ENCODE data around the gene ACSM5.

DNA sequence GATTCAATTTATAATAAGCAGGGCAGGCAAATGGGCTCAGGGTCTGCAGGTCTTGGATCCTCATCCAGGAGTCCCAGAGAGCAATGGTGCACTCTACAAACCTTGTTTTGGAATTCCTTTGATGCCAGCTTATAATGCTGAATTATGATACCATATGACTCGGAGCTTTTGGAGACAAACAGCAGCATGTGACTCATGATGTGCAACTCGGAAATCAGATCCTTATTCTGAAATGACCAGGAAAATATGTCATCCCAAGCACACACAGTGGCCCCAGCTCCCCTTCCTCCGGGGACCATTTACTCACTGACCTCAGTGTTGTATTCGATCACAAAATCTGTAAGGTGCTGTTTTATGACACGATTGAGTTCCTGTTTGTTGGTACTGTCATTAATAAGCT is 36.6 kb upstream of the ACSM5 start:
- no peak for TF ChIP-seq POLR2A (IDR thresholded peaks at IDR 0.05)
- no peak for TF ChIP-seq CTCF (IDR thresholded peaks at IDR 0.05 in 8 of 11, conservative IDR thresholded peaks at IDR 0.05 in 3 of 11)
- TF ChIP-seq POLR2AphosphoS5 (IDR thresholded peaks at IDR 0.05) = no peak
